ENCODE results near the gene SORCS1.

SORCS1 gene

DNA sequence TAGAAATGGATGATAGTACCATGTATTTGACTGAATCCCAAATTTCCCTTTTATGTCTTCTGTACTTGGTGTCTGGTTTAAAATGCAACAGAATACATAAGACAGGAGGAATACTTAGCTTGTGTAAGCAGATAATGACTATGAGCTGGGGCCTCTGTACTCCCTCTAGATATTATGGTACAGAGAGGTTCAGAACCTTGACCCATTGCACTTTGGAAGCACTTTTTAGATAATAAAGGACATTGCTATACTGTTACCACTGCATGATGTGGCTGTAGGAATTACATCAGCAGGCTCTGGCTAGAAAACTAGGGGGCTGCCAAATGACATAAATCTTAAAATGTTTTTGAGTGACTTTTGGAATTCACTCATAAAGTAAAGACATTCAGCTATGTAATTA is 526.6 kb downstream of the SORCS1 start:
- no peak for DNase-seq

DNA sequence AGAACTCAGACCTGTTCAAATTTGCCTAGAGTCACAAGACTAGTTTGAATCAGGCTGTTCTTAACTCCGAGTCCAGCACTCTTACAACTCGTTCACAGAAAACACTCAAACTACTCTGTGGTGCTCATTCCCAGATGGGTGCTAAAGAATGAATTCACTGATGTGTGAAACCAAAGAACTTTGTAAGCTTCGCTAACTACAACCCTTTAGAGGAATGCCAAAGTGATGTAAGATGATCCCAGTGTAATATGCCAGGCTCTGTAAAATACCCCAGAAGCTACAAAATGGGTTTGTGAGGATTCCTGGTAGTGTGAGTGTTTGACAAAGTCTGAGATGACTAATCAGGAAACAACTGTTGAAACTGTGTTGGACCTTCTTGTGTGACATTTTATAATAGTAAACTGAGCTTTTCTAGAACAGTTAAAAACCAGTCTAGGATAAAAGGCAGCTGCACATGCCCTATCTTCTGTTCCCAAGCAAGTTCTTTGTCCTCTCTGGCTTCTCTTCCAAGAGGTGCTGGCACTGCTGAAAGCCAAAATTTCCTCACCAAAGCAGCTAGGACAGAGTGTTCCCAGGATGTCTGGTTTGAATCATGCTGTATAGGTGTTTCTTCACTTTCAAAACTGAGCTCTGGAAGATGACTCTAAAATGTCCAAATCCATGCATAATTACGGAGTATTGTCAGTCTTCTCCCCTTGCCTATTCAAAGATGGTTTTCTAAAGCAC is 527.6 kb downstream of the SORCS1 start:
- DNase-seq: no peak

DNA sequence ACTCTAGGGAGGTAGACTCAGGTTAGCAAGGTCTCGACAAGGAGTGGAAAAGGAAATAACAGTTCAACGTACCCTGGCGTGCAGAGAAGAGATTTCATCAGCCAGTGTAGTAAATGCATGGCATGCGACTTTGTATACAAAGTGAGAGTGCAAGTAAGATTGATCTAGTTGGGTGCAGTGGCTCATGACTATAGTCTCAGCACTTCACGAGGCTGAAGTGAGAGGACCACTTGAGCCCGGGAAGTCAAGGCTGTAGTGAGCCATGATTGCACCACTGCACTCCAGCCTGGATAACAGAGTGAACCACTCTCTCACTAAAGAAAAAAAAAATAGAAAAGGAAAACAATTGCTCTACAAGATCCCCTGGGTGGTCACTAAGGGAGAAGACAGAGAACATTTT is 528.6 kb downstream of the SORCS1 start:
- DNase-seq: no peak

DNA sequence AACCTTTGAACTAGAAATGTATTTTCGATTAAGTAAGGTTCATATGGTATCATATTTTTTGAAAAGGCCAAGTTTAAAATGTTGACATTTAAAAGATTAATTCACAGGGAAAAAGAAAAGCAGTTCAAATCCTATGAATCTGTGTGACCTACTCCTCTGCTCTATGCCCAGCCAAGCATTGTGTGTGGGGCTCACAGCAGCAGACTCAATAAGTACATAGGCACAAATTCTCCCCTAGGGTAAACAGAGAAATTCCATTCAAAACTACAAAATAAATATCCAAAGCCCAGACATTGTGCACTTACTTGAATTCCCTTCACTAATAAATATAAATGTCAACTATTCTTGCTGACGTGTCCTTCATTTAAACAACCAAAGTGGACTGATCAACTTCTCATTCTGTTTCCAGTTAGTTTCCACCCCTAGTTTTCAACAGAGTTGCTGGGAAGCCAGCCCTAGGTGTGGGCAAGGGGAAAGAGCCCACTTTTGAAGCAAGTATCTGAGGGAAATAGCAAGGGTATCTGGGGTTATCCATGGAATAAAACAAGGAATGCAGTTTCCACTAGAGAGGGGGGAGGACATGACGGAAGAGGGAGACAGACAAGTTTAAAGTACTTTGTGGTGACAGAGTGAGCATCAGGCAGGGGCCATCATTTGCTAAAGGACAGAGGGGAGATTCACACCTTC is 533.3 kb downstream of the SORCS1 start:
- DNase-seq: no peak

DNA sequence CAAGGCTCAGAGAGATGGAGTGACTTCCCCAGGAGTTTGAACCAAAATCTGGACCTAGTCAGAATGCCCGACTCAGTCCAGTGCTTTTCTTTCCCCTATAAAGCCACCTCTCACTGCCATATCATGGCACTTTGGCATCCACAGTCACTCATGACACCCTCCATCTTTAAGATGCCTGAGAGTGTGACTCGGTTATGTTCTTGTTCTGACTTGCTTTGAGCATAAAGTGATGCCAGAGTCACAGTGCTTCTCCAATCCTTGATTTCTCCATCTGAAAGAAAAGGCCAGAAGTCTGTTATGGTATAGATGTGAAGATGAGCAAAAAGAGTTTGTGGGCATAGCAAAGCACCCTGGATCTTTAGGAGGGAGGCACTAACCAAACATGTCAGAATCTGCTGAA is 538.1 kb downstream of the SORCS1 start:
- no peak for DNase-seq

DNA sequence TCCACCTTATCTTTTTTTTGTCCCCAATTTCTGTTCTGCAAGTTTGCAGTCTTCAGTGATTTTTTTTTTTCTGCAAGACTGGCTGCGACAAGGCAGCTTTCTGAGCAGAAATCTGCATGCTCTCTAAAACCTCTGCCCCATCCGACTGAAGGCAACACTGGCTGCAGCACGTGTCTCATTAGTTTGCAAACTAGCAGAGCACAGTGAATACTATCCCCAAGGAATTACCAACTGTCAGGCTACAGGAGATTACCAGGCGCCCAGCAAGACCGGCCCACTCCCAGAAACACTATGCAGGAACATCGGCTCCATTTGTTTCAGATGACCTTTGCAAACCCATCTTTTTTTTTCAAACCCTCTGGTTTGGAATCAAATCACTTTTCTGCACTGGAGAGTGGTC is 538.8 kb downstream of the SORCS1 start:
- no peak for DNase-seq

DNA sequence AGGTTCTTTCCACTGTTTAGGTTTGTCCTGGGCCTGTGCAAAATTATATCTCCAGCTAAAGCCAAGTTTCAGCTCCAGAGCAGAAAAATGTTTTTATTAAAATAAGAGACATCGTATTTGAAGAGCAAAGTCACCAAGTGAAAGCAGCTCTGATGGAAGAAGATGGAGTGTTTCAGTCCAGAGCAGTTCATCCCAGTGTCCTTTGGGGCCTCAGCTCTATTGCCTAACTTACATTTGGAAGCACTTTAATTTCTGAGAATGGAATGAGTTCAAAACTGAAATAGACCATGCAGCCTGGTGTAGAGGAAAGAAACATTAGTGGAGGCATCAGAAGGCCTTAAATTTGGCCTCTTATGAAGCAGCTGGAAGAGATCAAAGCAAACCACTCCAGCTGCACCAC is 545.2 kb downstream of the SORCS1 start:
- DNase-seq: no peak

DNA sequence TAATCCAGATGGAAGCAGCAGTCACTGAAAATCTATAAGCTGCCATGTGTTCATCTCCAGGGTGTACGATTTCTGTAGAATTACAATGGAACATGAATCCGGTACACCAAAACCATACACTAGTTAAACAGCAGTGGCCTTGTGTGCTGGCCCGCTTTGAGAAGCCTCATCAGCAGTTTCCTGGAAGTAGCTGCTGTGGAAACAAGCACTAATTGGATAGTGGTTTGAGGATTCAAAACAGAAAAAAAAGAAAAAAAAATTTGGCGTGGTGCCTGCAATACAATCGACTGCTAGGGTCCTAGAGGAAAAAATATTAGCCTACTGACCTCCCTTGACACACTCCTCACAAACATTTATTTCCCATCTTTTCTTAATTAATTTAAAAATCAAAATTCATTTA is 545.9 kb downstream of the SORCS1 start:
- DNase-seq: no peak

DNA sequence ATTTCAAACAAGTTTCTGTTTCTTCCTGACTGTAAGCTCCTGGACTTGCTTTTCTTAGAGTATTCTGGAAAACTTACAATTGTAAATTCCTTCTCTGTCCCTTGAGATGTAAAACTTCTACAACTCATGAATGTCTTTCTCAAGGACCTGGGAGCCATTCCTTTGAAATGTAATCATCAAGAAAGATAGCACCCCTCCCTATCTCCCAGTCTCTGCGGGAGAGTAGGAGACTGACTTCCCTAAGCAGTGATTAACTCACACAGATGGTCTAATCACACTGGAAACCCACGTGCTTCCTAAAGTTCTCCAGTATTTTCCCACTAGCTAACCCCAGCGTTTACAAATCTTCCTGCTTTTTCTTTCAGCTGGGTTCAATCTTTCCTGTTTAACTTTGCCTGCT is 549.4 kb downstream of the SORCS1 start:
- no peak for DNase-seq

DNA sequence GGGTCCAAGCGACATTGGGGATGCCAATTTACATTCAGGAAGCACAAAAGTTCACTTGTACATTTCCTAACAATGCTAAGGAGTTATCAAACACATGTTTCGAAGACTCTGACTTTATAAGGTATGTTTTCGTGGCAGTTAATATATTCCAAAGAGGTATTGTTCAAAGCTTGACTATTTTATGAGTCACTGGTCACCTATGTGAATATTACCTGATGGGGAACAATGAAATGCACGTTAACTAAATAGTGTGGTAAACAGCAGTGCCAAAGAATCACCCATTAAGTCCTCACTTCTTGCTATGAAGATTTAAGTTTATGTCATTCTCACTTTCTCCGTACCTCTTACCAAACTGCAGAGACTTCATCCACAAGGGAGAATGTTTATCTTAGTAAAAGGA is 550.2 kb downstream of the SORCS1 start:
- no peak for DNase-seq

DNA sequence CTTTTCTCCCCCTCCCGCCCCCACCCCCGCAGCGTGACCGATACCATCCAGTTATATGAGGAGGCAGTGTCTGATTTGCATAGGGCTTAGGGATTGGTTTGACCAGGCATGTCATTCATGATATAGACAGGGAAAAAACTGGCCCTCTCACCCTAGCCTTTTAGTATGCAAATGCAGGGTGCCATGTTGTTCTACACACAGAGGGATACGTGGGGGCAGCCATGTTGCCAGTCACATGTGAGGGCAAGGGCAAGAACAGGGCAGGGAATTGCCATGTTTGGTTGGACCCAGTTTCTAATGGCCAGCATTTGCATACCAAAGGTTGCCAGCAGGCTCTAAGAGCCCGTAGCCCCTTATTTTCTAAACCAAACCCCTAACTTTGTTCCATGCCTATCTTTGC is 552.1 kb downstream of the SORCS1 start:
- DNase-seq: no peak

DNA sequence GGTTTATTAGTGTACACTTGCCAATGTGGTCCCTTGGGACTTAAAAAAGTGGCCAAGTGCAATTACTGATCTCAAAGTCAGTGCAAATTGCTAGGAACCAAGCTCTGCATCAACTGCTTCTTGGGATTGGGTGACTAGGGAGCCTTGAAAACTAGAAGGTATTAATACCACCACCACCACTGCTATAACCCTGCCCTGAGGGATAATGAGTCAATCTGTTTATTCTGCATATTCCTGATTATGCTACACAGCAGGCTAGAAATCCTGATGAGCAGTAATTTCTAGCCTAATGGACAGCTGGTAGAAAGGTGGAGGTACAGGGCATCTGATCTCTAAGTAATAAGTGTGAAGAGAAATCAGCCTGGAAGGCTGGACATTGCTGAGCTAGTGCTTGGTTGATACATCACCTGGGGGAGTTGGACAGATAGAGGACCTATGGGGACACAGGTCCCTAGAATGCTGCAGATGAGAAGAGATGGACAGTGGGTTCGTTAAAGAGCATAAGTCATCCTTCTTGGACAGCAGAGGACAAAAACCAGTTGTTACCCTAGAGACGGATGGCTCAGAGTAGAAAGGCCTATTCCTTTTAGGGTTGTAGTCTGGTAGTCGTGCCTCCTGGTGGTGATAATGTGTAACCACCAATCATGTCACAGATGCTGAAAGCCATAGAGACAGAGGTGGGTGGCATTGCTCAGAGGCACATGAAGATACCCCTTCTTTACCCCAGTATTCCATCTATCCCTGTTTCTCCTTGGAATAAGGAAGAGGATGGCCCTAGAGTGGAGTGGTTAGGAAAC is 554.8 kb downstream of the SORCS1 start:
- no peak for DNase-seq

DNA sequence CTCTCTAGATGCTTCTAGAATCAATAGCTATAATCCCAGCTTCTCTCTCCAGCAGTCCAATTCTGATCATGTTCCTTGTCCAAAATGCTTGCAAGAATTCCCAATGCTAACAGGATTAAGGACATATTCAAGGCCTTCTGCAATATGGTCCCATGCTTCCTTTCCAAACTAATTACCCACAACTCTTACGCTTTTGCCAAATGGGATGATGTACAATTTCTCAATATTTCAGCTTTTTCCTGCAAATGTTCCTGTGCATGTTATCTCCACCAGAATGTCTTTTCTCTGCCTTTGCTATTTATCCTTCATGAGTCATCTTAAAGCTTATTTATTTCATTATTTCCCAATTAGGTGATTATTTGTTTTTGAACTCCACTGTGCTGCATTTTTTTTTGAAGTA is 556.4 kb downstream of the SORCS1 start:
- DNase-seq: no peak

DNA sequence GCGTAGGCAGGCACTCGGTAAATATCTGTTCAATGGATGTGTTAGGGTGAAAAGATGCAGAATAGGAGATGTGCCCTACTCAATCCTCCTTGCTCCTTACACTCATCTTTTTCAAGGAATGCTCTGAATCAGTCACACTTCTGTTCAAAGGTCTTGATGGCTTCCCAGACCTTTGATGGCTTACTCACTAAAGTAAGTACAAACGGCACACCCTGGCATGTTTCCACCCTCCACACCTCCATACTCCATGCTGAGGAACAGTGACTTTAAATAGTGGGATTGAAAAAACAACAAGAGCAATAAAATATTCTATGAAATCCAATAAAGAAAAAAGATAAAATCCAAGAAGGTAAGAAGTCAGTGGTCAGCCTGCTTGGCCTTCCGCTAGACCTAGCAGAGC is 569.2 kb downstream of the SORCS1 start:
- DNase-seq: no peak

DNA sequence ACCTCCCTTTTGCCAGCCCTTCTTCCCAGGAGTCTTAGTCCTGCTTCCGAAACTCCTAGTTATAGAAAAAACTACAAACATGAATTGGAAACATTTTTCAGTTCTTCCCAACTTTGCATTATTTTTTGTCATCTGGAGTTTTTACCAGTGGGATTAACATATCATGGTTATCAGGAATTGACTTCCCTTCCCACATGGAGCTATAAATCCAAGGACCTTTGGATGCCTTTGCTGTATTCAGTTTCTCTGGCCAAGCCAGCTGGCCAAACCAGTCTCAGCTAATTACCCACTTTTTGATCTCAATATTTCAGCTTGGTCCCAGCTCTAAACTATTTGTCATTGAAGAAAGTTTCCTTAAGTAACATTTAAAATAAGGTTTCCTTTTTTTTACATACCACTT is 570.6 kb downstream of the SORCS1 start:
- no peak for DNase-seq

DNA sequence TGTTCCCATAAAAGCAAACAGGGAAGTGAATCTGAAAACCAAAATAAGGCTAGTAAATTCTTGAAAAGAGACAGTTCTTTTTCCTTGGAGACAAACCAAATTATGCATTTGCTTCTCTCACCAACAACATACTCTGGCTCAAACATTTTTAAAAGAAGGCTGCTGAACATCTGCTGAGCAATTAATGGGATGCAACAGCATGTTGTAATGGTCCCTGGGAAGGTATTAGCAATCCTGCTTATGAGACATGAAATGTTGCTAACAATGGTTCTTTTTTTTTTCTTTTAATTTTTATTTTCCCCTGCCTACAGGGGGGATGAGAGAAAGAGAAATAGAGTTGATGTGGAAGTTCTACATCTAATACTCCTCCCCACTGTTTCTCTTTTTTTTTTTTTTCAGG is 572.1 kb downstream of the SORCS1 start:
- no peak for DNase-seq

DNA sequence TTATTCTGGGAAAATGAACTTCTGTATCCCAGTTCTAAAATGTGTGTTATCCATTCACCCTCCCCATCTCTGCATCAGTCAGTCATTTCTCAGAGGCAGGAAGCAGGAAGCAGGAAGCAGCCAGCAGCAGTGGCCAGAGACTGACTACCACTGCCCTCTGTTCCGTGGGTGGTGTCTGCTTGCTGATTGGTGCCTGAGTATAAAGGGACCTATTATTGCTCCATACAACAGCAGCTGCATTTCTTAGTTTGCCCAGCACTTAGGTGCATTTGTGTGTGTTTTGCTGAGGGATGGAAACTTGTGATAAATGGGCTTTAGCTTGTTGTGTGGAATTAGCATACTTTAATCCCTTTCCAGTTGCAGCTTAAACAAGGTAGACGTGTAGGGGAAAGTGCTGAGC is 582.2 kb downstream of the SORCS1 start:
- no peak for DNase-seq

DNA sequence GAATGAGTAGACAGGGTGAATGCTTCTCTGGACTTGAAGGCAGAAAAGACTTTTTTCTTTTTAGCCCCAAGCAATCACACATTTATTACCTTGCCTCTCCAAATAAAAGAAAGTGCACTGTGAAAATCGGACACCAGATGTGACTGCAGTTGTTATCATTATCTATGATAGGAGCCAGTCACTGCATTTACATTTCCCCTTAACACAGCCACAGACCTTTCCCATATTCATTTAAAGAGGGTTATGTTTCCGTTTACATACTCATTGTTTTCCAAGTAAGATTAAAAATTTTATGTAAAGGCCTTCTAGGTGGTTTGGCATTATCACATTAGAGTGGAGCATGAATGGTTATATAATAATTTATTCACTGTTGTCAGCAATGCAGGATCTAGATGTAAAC is 586.8 kb downstream of the SORCS1 start:
- no peak for DNase-seq

DNA sequence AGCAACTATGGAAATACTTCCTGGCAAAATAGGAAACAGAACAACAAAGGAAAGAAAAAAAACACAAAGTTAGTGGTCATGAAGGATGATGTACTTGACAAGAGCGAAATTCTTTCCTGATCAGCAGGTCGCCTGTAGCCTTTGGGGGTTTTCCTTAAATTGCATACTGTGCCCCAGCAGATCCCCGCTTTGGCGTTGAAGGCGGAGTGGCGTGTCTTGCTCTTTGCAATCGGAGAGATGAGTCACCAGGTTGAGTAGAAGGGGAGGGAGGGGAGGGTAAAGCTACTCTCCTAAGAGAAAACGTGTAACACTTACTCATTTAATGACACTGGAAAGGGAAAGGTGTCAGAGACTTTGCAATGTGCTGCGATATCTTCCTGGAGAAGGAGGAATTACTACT is 587.2 kb downstream of the SORCS1 start:
- DNase-seq: no peak

DNA sequence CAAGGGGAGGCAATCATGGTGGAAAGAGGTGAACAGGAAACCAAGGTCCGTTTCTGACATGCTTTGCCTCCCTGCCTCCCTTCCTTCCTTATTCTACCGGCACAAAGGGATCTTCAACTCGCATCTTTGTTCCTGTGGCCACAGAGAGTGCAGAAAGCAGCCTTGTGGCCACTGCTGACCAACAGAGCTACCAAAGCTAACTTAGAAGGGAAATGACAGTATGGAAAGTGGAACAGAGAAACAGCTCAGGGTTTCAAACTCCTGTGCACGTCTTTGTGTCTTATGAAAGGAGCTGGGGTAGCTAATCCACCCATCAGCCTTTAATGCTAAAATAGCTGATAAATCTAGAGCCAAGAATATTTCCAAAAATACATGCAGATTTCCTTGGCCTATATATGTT is 588.0 kb downstream of the SORCS1 start:
- DNase-seq: no peak

DNA sequence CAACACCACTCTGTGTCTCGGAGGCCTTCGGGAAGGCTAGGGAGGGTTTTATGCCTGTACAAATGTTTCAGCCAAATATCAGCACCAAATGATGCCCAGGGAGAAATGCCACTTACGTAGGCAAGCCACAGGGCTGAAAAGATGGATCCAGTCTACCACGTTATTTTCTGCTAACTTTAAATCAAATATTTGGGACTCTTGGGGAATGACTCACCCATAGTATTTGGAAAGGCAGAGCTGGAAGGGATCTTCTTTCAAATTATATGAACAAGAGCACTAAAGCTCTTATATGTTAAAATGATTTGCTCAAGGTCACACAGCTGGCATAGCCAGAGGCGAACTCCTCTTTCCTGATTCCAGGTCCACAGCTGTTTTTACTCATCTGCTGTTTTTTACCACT is 591.4 kb downstream of the SORCS1 start:
- DNase-seq: no peak

DNA sequence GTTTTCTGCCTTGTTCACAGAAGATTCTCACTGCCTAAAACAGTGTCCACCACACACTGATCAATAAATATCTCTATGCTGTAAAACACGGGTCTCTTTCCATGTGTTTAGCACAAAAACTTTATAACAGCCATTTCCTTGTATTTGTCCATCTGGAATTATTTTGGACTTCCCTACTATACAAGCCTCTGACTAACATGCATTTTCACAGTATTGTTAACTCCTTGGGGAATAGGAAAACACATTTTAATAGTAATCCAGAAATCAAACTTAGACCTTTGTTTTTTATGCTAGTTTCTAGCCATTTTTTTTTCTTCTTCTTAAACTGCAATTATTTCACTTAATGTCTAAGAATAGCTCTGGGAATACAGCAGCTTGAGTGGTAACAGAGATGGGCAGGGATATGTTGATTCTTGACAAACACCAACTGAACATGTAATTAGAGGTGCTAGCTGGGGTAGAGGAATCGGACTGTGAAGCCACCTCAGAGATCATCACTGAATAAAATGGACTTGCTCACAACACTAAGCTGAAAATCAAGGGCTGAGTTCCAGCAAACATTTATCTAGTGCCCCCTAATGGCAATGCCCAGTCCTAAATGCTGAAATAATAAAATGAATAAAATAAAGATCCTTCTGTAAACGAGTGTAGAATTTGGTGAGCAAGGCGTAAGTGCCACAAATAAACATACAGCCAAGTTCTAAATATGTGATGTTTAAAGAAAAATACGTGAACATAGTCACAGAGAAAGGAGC is 593.1 kb downstream of the SORCS1 start:
- DNase-seq: no peak

DNA sequence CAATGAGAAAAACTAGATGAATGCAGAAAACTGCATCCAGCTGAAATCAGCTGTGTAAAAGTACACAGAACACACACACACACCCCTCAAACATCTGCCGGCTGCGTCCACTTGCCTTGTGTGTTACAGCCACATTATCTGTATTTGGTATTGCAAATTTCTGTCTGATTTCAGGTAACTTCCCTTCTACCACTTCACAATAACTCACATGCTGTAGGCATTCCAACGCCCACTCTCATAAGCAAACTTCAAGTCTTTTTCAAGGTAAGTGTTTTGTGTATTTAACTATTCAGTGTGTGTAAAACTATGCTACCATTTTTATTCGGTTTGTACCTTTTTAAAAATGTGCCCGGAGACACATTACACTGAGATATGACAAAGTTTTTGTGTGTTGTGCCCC is 594.2 kb downstream of the SORCS1 start:
- no peak for DNase-seq

All from cerebellar nuclear complex (tissue), 1 donor.